Naive B cell (primary cell): ENCODE results near the gene GFI1B. TPM values are rescaled to one million over a fixed set of nuclear protein-coding genes. Genes with fewer than 3 reads are reported as not detected.

ENCODE experiments used
- ATAC-seq, 2 donors: fragments of 150-1000 bp; cut with Tn5 transposase; 2 replicates each; pipeline ENCODE4 v1.10.0; 2021; ENCODE audit warnings: low read depth in 2 of 2, mild to moderate bottlenecking in 2 of 2, moderate library complexity in 2 of 2
- DNase-seq: peaks from one replicate; pipeline ENCODE4 v3.0.0; 2022
- H3K27ac Mint-ChIP-seq, 6 donors: one replicate each; pipeline ENCODE4 v1.8.0; 2020 to 2022; ENCODE audit warnings: mild to moderate bottlenecking in 6 of 6, mixed read lengths in 6 of 6, moderate library complexity in 5 of 6, inconsistent platforms in 2 of 6
- H3K27me3 Mint-ChIP-seq, 3 donors: one replicate each; pipeline ENCODE4 v1.8.0; 2021 to 2022; ENCODE audit warnings: mixed read lengths in 3 of 3, mild to moderate bottlenecking in 1 of 3
- H3K36me3 Mint-ChIP-seq, 2 donors: one replicate each; pipeline ENCODE4 v1.8.0; 2020 to 2022; ENCODE audit warnings: mixed read lengths in 2 of 2, inconsistent platforms in 1 of 2, mild to moderate bottlenecking in 1 of 2
- H3K4me1 Mint-ChIP-seq, 3 donors: one replicate each; pipeline ENCODE4 v1.8.0; 2020 to 2022; ENCODE audit warnings: mixed read lengths in 3 of 3, inconsistent platforms in 1 of 3, mild to moderate bottlenecking in 1 of 3, moderate library complexity in 1 of 3
- H3K4me3 Mint-ChIP-seq, 8 donors: one replicate each; pipeline ENCODE4 v1.8.0; 2020 to 2022; ENCODE audit warnings: mild to moderate bottlenecking in 8 of 8, mixed read lengths in 8 of 8, moderate library complexity in 8 of 8, inconsistent platforms in 2 of 8
- H3K9me3 Mint-ChIP-seq, 7 donors: one replicate each; pipeline ENCODE4 v1.8.0; 2020 to 2022; ENCODE audit warnings: mixed read lengths in 7 of 7, mild to moderate bottlenecking in 5 of 7, inconsistent platforms in 2 of 7, moderate library complexity in 1 of 7
- polyA plus RNA-seq, 6 donors: library from polyadenylated mRNA; unstranded; fragments of 300-500 nt; fragmentation: Illumina TruSeq; gene quantifications; one replicate each; pipeline ENCODE4 v1.2.3, GENCODE V29; 2021; ENCODE audit warnings: low read depth in 6 of 6

Gene GFI1B
- polyA plus RNA-seq, 6 donors from 2014 or later: 0.38 to 1.4 (median 0.89) TPM; not detected in 1

GRCh38 chr9:133002147-133003070 is 23.9 kb downstream of the GFI1B start:
- no peak overlapping the region for H3K27ac Mint-ChIP-seq
- peaks cover 15 to 66% (median 49%) of the 10 kb centered on the region in 3 donors for H3K27me3 Mint-ChIP-seq

GRCh38 chr9:133003071-133003461 is 24.6 kb downstream of the GFI1B start:
- peaks cover 13 to 72% (median 51%) of the 10 kb centered on the region in 3 donors for H3K27me3 Mint-ChIP-seq
- peaks cover 0 to 8% of the 10 kb centered on the region in 2 donors for H3K36me3 Mint-ChIP-seq
- DNase-seq (no peak), ATAC-seq (no peak)
- H3K4me3 Mint-ChIP-seq: no peak overlapping the region
- H3K4me1 Mint-ChIP-seq: peaks cover 0 to 5% (median 5%) of the 10 kb centered on the region in 3 donors
- peaks cover 0 to 4% (median 0%) of the 10 kb centered on the region in 7 donors for H3K9me3 Mint-ChIP-seq
- H3K27ac Mint-ChIP-seq: no peak overlapping the region

More at GRCh38 chr9:133002147-133003070, 23.9 kb downstream of the GFI1B start:
- peak overlapping the region in 1 of 8 donors; percentile 54 for H3K4me3 Mint-ChIP-seq
- ATAC-seq (no peak), DNase-seq (no peak)
- peaks cover 0 to 5% (median 5%) of the 10 kb centered on the region in 3 donors for H3K4me1 Mint-ChIP-seq
- H3K9me3 Mint-ChIP-seq: peaks cover 0 to 4% (median 0%) of the 10 kb centered on the region in 7 donors
- peaks cover 0 to 8% of the 10 kb centered on the region in 2 donors for H3K36me3 Mint-ChIP-seq

- ATAC-seq (no peak), DNase-seq (no peak)
- H3K9me3 Mint-ChIP-seq: peaks cover 0 to 4% (median 0%) of the 10 kb centered on the region in 7 donors
- peaks cover 0 to 5% (median 5%) of the 10 kb centered on the region in 3 donors for H3K4me1 Mint-ChIP-seq
- no peak overlapping the region for H3K4me3 Mint-ChIP-seq
- peaks cover 13 to 78% (median 55%) of the 10 kb centered on the region in 3 donors for H3K27me3 Mint-ChIP-seq
- peaks cover 0 to 8% of the 10 kb centered on the region in 2 donors for H3K36me3 Mint-ChIP-seq
- peak overlapping the region in 1 of 6 donors; percentile 14 for H3K27ac Mint-ChIP-seq
Measured at GRCh38 chr9:133003671-133004090, 25.2 kb downstream of the GFI1B start.

DNA sequence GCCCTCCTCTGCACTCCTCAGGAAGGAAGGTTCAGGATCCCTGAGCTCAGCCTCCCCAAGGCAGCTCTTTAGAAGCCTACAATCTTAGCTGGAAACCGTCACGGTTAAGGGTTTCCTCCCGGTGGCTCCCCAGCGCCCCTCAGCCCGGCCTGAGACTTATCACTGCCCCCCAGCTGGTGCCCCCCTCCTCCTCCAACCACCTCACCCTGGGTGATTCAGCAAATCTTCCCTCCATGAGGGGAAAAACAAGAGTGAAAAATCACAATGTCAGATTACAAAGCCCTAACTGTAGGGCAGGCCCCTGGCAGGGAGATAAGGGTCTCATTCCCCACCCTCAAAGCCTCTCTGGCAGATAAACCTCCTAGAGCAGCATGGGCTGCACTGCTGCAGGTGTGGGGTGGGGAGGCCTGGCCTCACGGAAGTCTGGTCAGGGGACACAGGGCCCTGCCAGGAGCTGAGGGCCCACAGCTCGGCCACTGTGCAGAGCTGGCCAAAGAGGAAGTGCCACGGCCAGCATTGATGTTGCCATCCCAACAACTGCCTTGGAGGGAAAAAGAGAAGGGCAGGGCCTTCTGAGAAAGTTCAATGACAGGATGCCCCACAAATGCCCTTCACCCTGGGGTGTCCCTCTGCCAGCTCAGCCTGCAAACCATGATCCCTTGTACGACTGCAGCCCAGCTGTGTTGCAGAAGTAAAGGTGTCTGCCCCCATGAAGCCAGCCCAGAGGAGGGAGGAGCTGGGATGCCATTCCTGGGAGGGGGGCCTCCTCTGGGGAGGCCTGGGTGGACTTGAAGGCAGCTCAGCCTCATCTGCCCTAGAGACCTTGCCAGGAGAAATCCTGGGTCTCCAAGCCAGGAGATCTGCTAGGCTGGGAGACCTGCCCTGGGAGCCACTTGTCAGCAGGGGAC is 25.9 kb downstream of the GFI1B start:
- Mint-ChIP-seq H3K27me3 (peaks cover 13 to 80% (median 55%) of the 10 kb centered on the region in 3 donors), H3K9me3 (peaks cover 0 to 4% (median 1%) of the 10 kb centered on the region in 7 donors), H3K27ac (peak overlapping the region in 1 of 6 donors; percentile 14), H3K4me1 (peaks cover 0 to 5% (median 5%) of the 10 kb centered on the region in 3 donors), H3K4me3 (peak overlapping the region in 1 of 8 donors; percentile 44), H3K36me3 (peaks cover 0 to 8% of the 10 kb centered on the region in 2 donors)
- no peak for DNase-seq
- ATAC-seq: no peak

GRCh38 chr9:133004999-133005760 is 26.7 kb downstream of the GFI1B start:
- DNase-seq: no peak
- Mint-ChIP-seq H3K4me1 (peaks cover 0 to 5% (median 5%) of the 10 kb centered on the region in 3 donors), H3K27me3 (peaks cover 13 to 73% (median 49%) of the 10 kb centered on the region in 3 donors), H3K36me3 (peaks cover 0 to 8% of the 10 kb centered on the region in 2 donors), H3K27ac (no peak overlapping the region), H3K9me3 (peaks cover 0 to 5% (median 2%) of the 10 kb centered on the region in 7 donors), H3K4me3 (no peak overlapping the region)
- no peak for ATAC-seq

GRCh38 chr9:133005957-133006356 is 27.5 kb downstream of the GFI1B start:
- Mint-ChIP-seq H3K4me1 (peaks cover 0 to 5% (median 5%) of the 10 kb centered on the region in 3 donors), H3K9me3 (peaks cover 0 to 5% (median 2%) of the 10 kb centered on the region in 7 donors), H3K27me3 (peaks cover 11 to 72% (median 44%) of the 10 kb centered on the region in 3 donors), H3K4me3 (no peak overlapping the region), H3K36me3 (peaks cover 0 to 8% of the 10 kb centered on the region in 2 donors), H3K27ac (no peak overlapping the region)
- ATAC-seq: no peak
- DNase-seq: no peak

DNA sequence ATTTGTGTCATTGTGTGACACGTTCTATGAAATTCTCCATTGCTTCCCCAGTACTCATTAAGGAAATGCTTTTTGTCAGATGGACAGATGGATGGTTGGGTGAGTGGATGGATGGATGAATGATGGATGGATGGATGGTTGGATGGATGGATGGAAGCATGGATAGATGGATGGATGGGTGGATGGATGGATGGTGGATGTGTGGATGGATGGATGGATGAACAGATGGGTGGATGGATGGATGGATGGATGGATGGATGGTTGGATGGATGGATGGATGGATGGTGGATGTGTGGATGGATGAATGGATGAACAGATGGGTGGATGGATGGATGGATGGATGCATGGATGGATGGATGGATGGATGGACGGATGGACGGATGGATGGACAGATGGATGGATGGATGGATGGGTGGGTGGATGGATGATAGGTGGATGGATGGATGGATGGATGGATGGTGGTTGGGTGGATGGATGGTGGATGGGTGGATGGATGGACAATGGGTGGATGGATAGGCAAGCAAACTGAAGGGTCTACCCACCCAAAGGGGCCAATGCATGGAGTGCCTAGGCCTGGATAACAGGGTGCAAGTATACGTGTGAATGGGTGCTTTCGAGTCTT is 28.3 kb downstream of the GFI1B start:
- DNase-seq (no peak), ATAC-seq (no peak)
- no peak overlapping the region for H3K4me3 Mint-ChIP-seq
- H3K36me3 Mint-ChIP-seq: peaks cover 0 to 8% of the 10 kb centered on the region in 2 donors
- peak overlapping the region in 1 of 6 donors; percentile 7 for H3K27ac Mint-ChIP-seq
- H3K4me1 Mint-ChIP-seq: peaks cover 0 to 5% (median 5%) of the 10 kb centered on the region in 3 donors
- peaks cover 11 to 72% (median 43%) of the 10 kb centered on the region in 3 donors for H3K27me3 Mint-ChIP-seq
- H3K9me3 Mint-ChIP-seq: peaks cover 0 to 5% (median 4%) of the 10 kb centered on the region in 7 donors

- Mint-ChIP-seq H3K27me3 (peaks cover 6 to 60% (median 30%) of the 10 kb centered on the region in 3 donors), H3K27ac (peak overlapping the region in 2 of 6 donors; percentile 55 to 64), H3K9me3 (peaks cover 0 to 5% (median 4%) of the 10 kb centered on the region in 7 donors), H3K36me3 (peaks cover 0 to 8% of the 10 kb centered on the region in 2 donors), H3K4me1 (peaks cover 0 to 5% (median 5%) of the 10 kb centered on the region in 3 donors), H3K4me3 (no peak overlapping the region)
- DNase-seq (no peak), ATAC-seq (no peak)
Measured at GRCh38 chr9:133008406-133008805, 29.9 kb downstream of the GFI1B start.

GRCh38 chr9:133008824-133009223 is 30.3 kb downstream of the GFI1B start:
- ATAC-seq (no peak), DNase-seq (no peak)
- Mint-ChIP-seq H3K36me3 (peaks cover 0 to 8% of the 10 kb centered on the region in 2 donors), H3K27ac (no peak overlapping the region), H3K4me3 (no peak overlapping the region), H3K27me3 (peaks cover 6 to 56% (median 26%) of the 10 kb centered on the region in 3 donors), H3K4me1 (peaks cover 0 to 5% (median 5%) of the 10 kb centered on the region in 3 donors), H3K9me3 (peaks cover 0 to 8% (median 4%) of the 10 kb centered on the region in 7 donors)

DNA sequence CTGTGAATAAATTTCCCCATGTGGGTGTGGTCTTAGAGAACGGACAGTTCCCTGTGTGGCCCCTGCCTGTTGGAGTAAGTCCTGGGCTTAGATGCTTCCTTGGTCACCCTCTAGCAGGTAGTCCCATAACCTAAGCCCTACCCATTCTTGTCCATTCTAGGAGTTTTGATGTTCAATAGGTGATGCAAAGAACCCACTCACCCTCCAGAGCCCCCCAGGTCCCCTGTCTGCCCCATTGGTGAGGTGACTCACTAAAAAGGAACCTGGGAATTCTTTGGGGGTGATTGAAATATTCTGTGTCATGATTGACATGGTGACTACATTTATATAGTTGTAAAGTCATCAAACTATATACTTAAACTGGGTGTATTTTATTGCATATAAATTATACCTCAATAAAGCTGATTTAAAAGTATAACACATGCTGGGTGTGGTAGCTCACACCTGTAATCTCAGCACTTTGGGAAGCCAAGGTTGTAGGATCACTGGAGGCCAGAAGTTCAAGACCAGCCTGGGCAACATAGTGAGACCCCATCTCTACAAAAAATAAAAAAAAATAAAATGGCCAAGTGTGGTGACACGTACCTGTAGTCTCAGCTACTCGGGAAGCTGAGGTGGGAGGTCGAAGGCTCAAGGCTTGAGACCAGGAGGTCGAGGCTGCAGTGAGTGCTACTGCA is 31.6 kb downstream of the GFI1B start:
- H3K4me3 Mint-ChIP-seq: peak overlapping the region in 1 of 8 donors; percentile 68
- peaks cover 0 to 5% (median 0%) of the 10 kb centered on the region in 3 donors for H3K4me1 Mint-ChIP-seq
- peaks cover 4 to 17% (median 10%) of the 10 kb centered on the region in 7 donors for H3K9me3 Mint-ChIP-seq
- no peak overlapping the region for H3K27ac Mint-ChIP-seq
- ATAC-seq (no peak), DNase-seq (no peak)
- H3K36me3 Mint-ChIP-seq: peaks cover 0 to 16% of the 10 kb centered on the region in 2 donors
- peaks cover 7 to 51% (median 28%) of the 10 kb centered on the region in 3 donors for H3K27me3 Mint-ChIP-seq

DNA sequence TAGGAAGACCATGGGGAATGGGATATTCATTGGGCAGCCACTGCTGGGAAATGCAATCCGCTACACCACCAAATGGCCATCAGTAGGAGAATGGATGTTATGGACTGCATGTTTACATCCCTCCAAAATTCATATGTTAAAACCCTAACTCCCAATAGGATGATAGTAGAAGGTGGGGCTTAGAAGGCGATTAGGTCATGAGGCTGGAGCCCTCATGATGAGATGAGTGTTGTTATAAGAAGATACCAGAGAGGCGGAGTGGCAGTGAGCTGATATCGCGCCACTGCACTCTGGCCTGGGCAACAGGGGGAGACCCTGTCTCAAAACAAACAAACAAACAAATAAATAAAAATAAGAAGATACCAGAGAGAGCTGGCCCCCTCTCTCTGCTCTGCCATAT is 36.2 kb downstream of the GFI1B start:
- DNase-seq (no peak), ATAC-seq (no peak)
- peak overlapping the region in 1 of 8 donors; percentile 76 for H3K4me3 Mint-ChIP-seq
- H3K27me3 Mint-ChIP-seq: peaks cover 8 to 20% (median 13%) of the 10 kb centered on the region in 3 donors
- H3K9me3 Mint-ChIP-seq: peaks cover 6 to 27% (median 21%) of the 10 kb centered on the region in 7 donors
- no peaks in the 10 kb centered on the region for H3K4me1 Mint-ChIP-seq
- no peak overlapping the region for H3K27ac Mint-ChIP-seq
- H3K36me3 Mint-ChIP-seq: peaks cover 0 to 11% of the 10 kb centered on the region in 2 donors
